ENCODE measurements around the gene CHRNA10.

CHRNA10 gene

GRCh38 chr11:3684819-3685172, 13.6 kb upstream of the CHRNA10 start:
- H3K27ac ChIP-seq (ENCODE audit: low read depth, low read length): no peak overlapping the region
- H3K9me3 ChIP-seq (ENCODE audit: control insufficient read depth, insufficient read depth, low read depth, low read length): no peaks in the 10 kb centered on the region
- peaks cover 91% of the 10 kb centered on the region for H3K36me3 ChIP-seq (ENCODE audit: control insufficient read depth, insufficient read depth, low read length)
- H3K27me3 ChIP-seq (ENCODE audit: control insufficient read depth, insufficient read depth, low read length): no peaks in the 10 kb centered on the region
- H3K4me3 ChIP-seq (ENCODE audit: low read depth, low read length): no peak overlapping the region
- H3K4me1 ChIP-seq (ENCODE audit: control insufficient read depth, insufficient read depth, low read length): no peaks in the 10 kb centered on the region
- H3K9ac ChIP-seq (ENCODE audit: low read length): no peak overlapping the region

GRCh38 chr11:3684129-3684818, 13.1 kb upstream of the CHRNA10 start:
- Histone ChIP-seq H3K27me3 (ENCODE audit: control insufficient read depth, insufficient read depth, low read length) (no peaks in the 10 kb centered on the region), H3K9ac (ENCODE audit: low read length) (no peak overlapping the region), H3K9me3 (ENCODE audit: control insufficient read depth, insufficient read depth, low read depth, low read length) (no peaks in the 10 kb centered on the region), H3K27ac (ENCODE audit: low read depth, low read length) (no peak overlapping the region), H3K4me1 (ENCODE audit: control insufficient read depth, insufficient read depth, low read length) (no peaks in the 10 kb centered on the region), H3K36me3 (ENCODE audit: control insufficient read depth, insufficient read depth, low read length) (peaks cover 91% of the 10 kb centered on the region), H3K4me3 (ENCODE audit: low read depth, low read length) (no peak overlapping the region)

- Histone ChIP-seq H3K4me1 (ENCODE audit: control insufficient read depth, insufficient read depth, low read length) (no peaks in the 10 kb centered on the region), H3K4me3 (ENCODE audit: low read depth, low read length) (no peak overlapping the region), H3K9ac (ENCODE audit: low read length) (no peak overlapping the region), H3K27ac (ENCODE audit: low read depth, low read length) (no peak overlapping the region), H3K27me3 (ENCODE audit: control insufficient read depth, insufficient read depth, low read length) (no peaks in the 10 kb centered on the region), H3K9me3 (ENCODE audit: control insufficient read depth, insufficient read depth, low read depth, low read length) (no peaks in the 10 kb centered on the region), H3K36me3 (ENCODE audit: control insufficient read depth, insufficient read depth, low read length) (peaks cover 98% of the 10 kb centered on the region)
Measured at GRCh38 chr11:3683039-3683438, 11.9 kb upstream of the CHRNA10 start.

- H3K27ac ChIP-seq (ENCODE audit: low read depth, low read length): no peak overlapping the region
- H3K4me1 ChIP-seq (ENCODE audit: control insufficient read depth, insufficient read depth, low read length): no peaks in the 10 kb centered on the region
- H3K27me3 ChIP-seq (ENCODE audit: control insufficient read depth, insufficient read depth, low read length): no peaks in the 10 kb centered on the region
- H3K9ac ChIP-seq (ENCODE audit: low read length): no peak overlapping the region
- no peak overlapping the region for H3K4me3 ChIP-seq (ENCODE audit: low read depth, low read length)
- H3K9me3 ChIP-seq (ENCODE audit: control insufficient read depth, insufficient read depth, low read depth, low read length): no peaks in the 10 kb centered on the region
- peaks cover 96% of the 10 kb centered on the region for H3K36me3 ChIP-seq (ENCODE audit: control insufficient read depth, insufficient read depth, low read length)
Measured at GRCh38 chr11:3679077-3679476, 7.9 kb upstream of the CHRNA10 start.

GRCh38 chr11:3675971-3676370, 4.8 kb upstream of the CHRNA10 start:
- H3K4me3 ChIP-seq (ENCODE audit: low read depth, low read length): no peak overlapping the region
- no peaks in the 10 kb centered on the region for H3K9me3 ChIP-seq (ENCODE audit: control insufficient read depth, insufficient read depth, low read depth, low read length)
- H3K9ac ChIP-seq (ENCODE audit: low read length): no peak overlapping the region
- H3K4me1 ChIP-seq (ENCODE audit: control insufficient read depth, insufficient read depth, low read length): peaks cover 9% of the 10 kb centered on the region; the same call in 1 of the 2 replicates
- no peaks in the 10 kb centered on the region for H3K27me3 ChIP-seq (ENCODE audit: control insufficient read depth, insufficient read depth, low read length)
- H3K36me3 ChIP-seq (ENCODE audit: control insufficient read depth, insufficient read depth, low read length): peaks cover 90% of the 10 kb centered on the region
- H3K27ac ChIP-seq (ENCODE audit: low read depth, low read length): no peak overlapping the region

GRCh38 chr11:3674189-3674588, 3.0 kb upstream of the CHRNA10 start:
- Histone ChIP-seq H3K27ac (ENCODE audit: low read depth, low read length) (no peak overlapping the region), H3K9ac (ENCODE audit: low read length) (no peak overlapping the region), H3K27me3 (ENCODE audit: control insufficient read depth, insufficient read depth, low read length) (no peaks in the 10 kb centered on the region), H3K4me1 (ENCODE audit: control insufficient read depth, insufficient read depth, low read length) (peaks cover 9% of the 10 kb centered on the region; the same call in 1 of the 2 replicates), H3K4me3 (ENCODE audit: low read depth, low read length) (no peak overlapping the region), H3K36me3 (ENCODE audit: control insufficient read depth, insufficient read depth, low read length) (peaks cover 82% of the 10 kb centered on the region), H3K9me3 (ENCODE audit: control insufficient read depth, insufficient read depth, low read depth, low read length) (no peaks in the 10 kb centered on the region)

GRCh38 chr11:3669742-3670183, 1.4 kb downstream of the CHRNA10 start:
- Histone ChIP-seq H3K4me1 (ENCODE audit: control insufficient read depth, insufficient read depth, low read length) (peaks cover 9% of the 10 kb centered on the region; the same call in 1 of the 2 replicates), H3K4me3 (ENCODE audit: low read depth, low read length) (no peak overlapping the region), H3K9ac (ENCODE audit: low read length) (no peak overlapping the region), H3K9me3 (ENCODE audit: control insufficient read depth, insufficient read depth, low read depth, low read length) (no peaks in the 10 kb centered on the region), H3K27me3 (ENCODE audit: control insufficient read depth, insufficient read depth, low read length) (no peaks in the 10 kb centered on the region), H3K27ac (ENCODE audit: low read depth, low read length) (no peak overlapping the region), H3K36me3 (ENCODE audit: control insufficient read depth, insufficient read depth, low read length) (peaks cover 62% of the 10 kb centered on the region)

- Histone ChIP-seq H3K9me3 (ENCODE audit: control insufficient read depth, insufficient read depth, low read depth, low read length) (no peaks in the 10 kb centered on the region), H3K4me1 (ENCODE audit: control insufficient read depth, insufficient read depth, low read length) (peaks cover 9% of the 10 kb centered on the region; the same call in 1 of the 2 replicates), H3K9ac (ENCODE audit: low read length) (no peak overlapping the region), H3K27ac (ENCODE audit: low read depth, low read length) (no peak overlapping the region), H3K27me3 (ENCODE audit: control insufficient read depth, insufficient read depth, low read length) (no peaks in the 10 kb centered on the region), H3K4me3 (ENCODE audit: low read depth, low read length) (no peak overlapping the region), H3K36me3 (ENCODE audit: control insufficient read depth, insufficient read depth, low read length) (peaks cover 56% of the 10 kb centered on the region)
Measured at GRCh38 chr11:3669128-3669527, 2.1 kb downstream of the CHRNA10 start.

GRCh38 chr11:3667149-3668035, 3.8 kb downstream of the CHRNA10 start:
- no peaks in the 10 kb centered on the region for H3K27me3 ChIP-seq (ENCODE audit: control insufficient read depth, insufficient read depth, low read length)
- peaks cover 9% of the 10 kb centered on the region; the same call in 1 of the 2 replicates for H3K4me1 ChIP-seq (ENCODE audit: control insufficient read depth, insufficient read depth, low read length)
- H3K9me3 ChIP-seq (ENCODE audit: control insufficient read depth, insufficient read depth, low read depth, low read length): no peaks in the 10 kb centered on the region
- no peak overlapping the region for H3K4me3 ChIP-seq (ENCODE audit: low read depth, low read length)
- H3K9ac ChIP-seq (ENCODE audit: low read length): no peak overlapping the region
- H3K36me3 ChIP-seq (ENCODE audit: control insufficient read depth, insufficient read depth, low read length): peaks cover 44% of the 10 kb centered on the region
- H3K27ac ChIP-seq (ENCODE audit: low read depth, low read length): no peak overlapping the region

GRCh38 chr11:3666023-3666530, 5.1 kb downstream of the CHRNA10 start:
- Histone ChIP-seq H3K9ac (ENCODE audit: low read length) (no peak overlapping the region), H3K27ac (ENCODE audit: low read depth, low read length) (no peak overlapping the region), H3K36me3 (ENCODE audit: control insufficient read depth, insufficient read depth, low read length) (peaks cover 33% of the 10 kb centered on the region), H3K9me3 (ENCODE audit: control insufficient read depth, insufficient read depth, low read depth, low read length) (no peaks in the 10 kb centered on the region), H3K4me3 (ENCODE audit: low read depth, low read length) (no peak overlapping the region), H3K4me1 (ENCODE audit: control insufficient read depth, insufficient read depth, low read length) (no peaks in the 10 kb centered on the region), H3K27me3 (ENCODE audit: control insufficient read depth, insufficient read depth, low read length) (no peaks in the 10 kb centered on the region)
